Calu3 (cell line): ENCODE measurements around the gene CHTOP. TPM values are rescaled to one million over a fixed set of nuclear protein-coding genes. Genes with fewer than 3 reads are reported as not detected.

ENCODE experiments used
- BruUV-seq: library from RNA; stranded (reverse); fragments of 400-500 nt; replicated peaks from 2 replicates; lab custom pipeline; 2021; lab: Mats Ljungman, UMichigan
- CTCF ChIA-PET: fragments of 300-600 bp; sonication (Branson Sonifier 250); formaldehyde crosslinking; loops from one replicate; lab custom pipeline; 2022; ENCODE audit warnings: antibody characterized with exemption; lab: Charles Lee
- DNase-seq: peaks from one replicate; pipeline ENCODE4 v3.0.0; 2022
- H3K27ac Mint-ChIP-seq: one replicate; pipeline ENCODE4 v1.8.0; 2022; ENCODE audit warnings: mixed read lengths; ENCODE audit not compliant: unreplicated experiment
- H3K27me3 Mint-ChIP-seq: one replicate; pipeline ENCODE4 v1.8.0; 2022; ENCODE audit warnings: mixed read lengths; ENCODE audit not compliant: unreplicated experiment
- H3K36me3 Mint-ChIP-seq: one replicate; pipeline ENCODE4 v1.8.0; 2022; ENCODE audit warnings: mild to moderate bottlenecking, moderate library complexity, mixed read lengths; ENCODE audit not compliant: insufficient read depth, unreplicated experiment
- H3K4me1 Mint-ChIP-seq: one replicate; pipeline ENCODE4 v1.8.0; 2022; ENCODE audit warnings: mild to moderate bottlenecking, low read depth, mixed read lengths; ENCODE audit not compliant: unreplicated experiment
- H3K4me3 Mint-ChIP-seq: one replicate; pipeline ENCODE4 v1.8.0; 2022; ENCODE audit warnings: mild to moderate bottlenecking, low read depth, moderate library complexity, mixed read lengths; ENCODE audit not compliant: unreplicated experiment
- H3K9me3 Mint-ChIP-seq: one replicate; pipeline ENCODE4 v1.8.0; 2022; ENCODE audit warnings: low read depth, mixed read lengths; ENCODE audit not compliant: unreplicated experiment
- CTCF ChIP-seq: fragments of 200-600 bp; IDR thresholded peaks from one replicate; pipeline ENCODE4 v1.8.0; 2022; ENCODE audit warnings: antibody characterized with exemption; ENCODE audit not compliant: unreplicated experiment
- intact Hi-C: fragments of 100-400 bp; cut with micrococcal nuclease; formaldehyde crosslinking; loops from one replicate; pipeline ENCODE4 v1.10.0; 2022; ENCODE audit not compliant: unreplicated experiment
- total RNA-seq: library from RNA; stranded (reverse); gene quantifications from 2 replicates; pipeline ENCODE4 v1.2.3, GENCODE V29; 2022

Gene CHTOP
- total RNA-seq, 1 experiment from 2014 or later = 100 TPM

- DNase-seq = no peak
- no peak for TF ChIP-seq CTCF
- H3K4me1 Mint-ChIP-seq = peaks cover 15% of the 10 kb centered on the region
- intact Hi-C loops = no loop called here
- BruUV-seq = no TSS peak
- peaks cover 13% of the 10 kb centered on the region for H3K36me3 Mint-ChIP-seq
- H3K4me3 Mint-ChIP-seq = no peak overlapping the region
- H3K27me3 Mint-ChIP-seq = no peaks in the 10 kb centered on the region
- no peak overlapping the region for H3K27ac Mint-ChIP-seq
- CTCF ChIA-PET = interaction anchor here (0.7 kb wide), 1 partner anchor 11 kb away, joined by 5 read pairs; no protein-coding TSS in a partner anchor
- no peaks in the 10 kb centered on the region for H3K9me3 Mint-ChIP-seq
These were observed 21.5 kb downstream of the CHTOP start for GRCh38 chr1:153655333-153655732.

GRCh38 chr1:153658400-153659174, 24.7 kb downstream of the CHTOP start, which contains the start of gene SNAPIN:
SNAPIN (plus strand) TSS chr1:153658703; CDS start chr1:153658744, 41 bp downstream.
- peaks cover 8% of the 10 kb centered on the region for H3K4me1 Mint-ChIP-seq
- intact Hi-C loops = loop anchor here (1.0 kb wide), 1 partner anchor 86 kb away; no protein-coding TSS in a partner anchor
- CTCF ChIA-PET = interaction anchor here (0.7 to 1.0 kb wide), 2 partner anchors 31 to 118 kb away, joined by 4 to 5 read pairs; partner anchors contain the start of gene S100A13
- peaks cover 45% of the 10 kb centered on the region for H3K36me3 Mint-ChIP-seq
- peak; percentile 97 for DNase-seq
- no peaks in the 10 kb centered on the region for H3K9me3 Mint-ChIP-seq
- H3K4me3 Mint-ChIP-seq = peak within 1 kb of the TSS; percentile 96
- BruUV-seq = no TSS peak
- peak within 1 kb of the TSS; percentile 76 for H3K27ac Mint-ChIP-seq
- peak; percentile 11 for TF ChIP-seq CTCF
- no peaks in the 10 kb centered on the region for H3K27me3 Mint-ChIP-seq

GRCh38 chr1:153659175-153659534, 25.3 kb downstream of the CHTOP start:
- TSS peak; percentile 73 for BruUV-seq
- TF ChIP-seq CTCF = no peak
- intact Hi-C loops = no loop called here
- DNase-seq = no peak
- Mint-ChIP-seq H3K4me3 (peak overlapping the region; percentile 96), H3K27ac (peak overlapping the region; percentile 76), H3K4me1 (peaks cover 8% of the 10 kb centered on the region), H3K27me3 (no peaks in the 10 kb centered on the region), H3K9me3 (no peaks in the 10 kb centered on the region), H3K36me3 (peaks cover 51% of the 10 kb centered on the region)
- CTCF ChIA-PET = interaction anchor here (0.5 to 1.0 kb wide), 5 partner anchors 21 to 119 kb away, joined by 3 to 5 read pairs (median 4); partner anchors contain the start of genes S100A13 and S100A16

- Mint-ChIP-seq H3K36me3 (peaks cover 56% of the 10 kb centered on the region), H3K4me1 (peaks cover 8% of the 10 kb centered on the region), H3K27me3 (no peaks in the 10 kb centered on the region), H3K9me3 (no peaks in the 10 kb centered on the region), H3K27ac (no peak overlapping the region), H3K4me3 (peak overlapping the region; percentile 96)
- BruUV-seq = no TSS peak
- CTCF ChIA-PET = interaction anchor here (0.5 to 1.0 kb wide), 6 partner anchors 21 to 1722 kb away, joined by 3 to 5 read pairs (median 4); partner anchors contain the start of genes S100A13 and S100A16
- no peak for DNase-seq
- intact Hi-C loops = no loop called here
- TF ChIP-seq CTCF = no peak
These were observed 25.8 kb downstream of the CHTOP start for GRCh38 chr1:153659656-153660055.
